OCI-LY3 (cell line): ENCODE measurements around the gene NBPF6.

ENCODE experiments used
- EZH2phosphoT487 ChIP-seq: fragments of 200-600 bp; shearing (Covaris generic); IDR thresholded peaks from 2 replicates; pipeline ENCODE4 v1.6.1; 2018; ENCODE audit warnings: antibody characterized with exemption, mixed run types, low read depth
- TF ChIP-seq, protein P1 (sequence below): fragments of 200-600, 300-600 bp; sonication (generic); IDR thresholded peaks from 2 replicates; pipeline ENCODE4 v1.5.1; 2014; ENCODE audit warnings: antibody characterized with exemption, low read length, low read depth

DNA sequence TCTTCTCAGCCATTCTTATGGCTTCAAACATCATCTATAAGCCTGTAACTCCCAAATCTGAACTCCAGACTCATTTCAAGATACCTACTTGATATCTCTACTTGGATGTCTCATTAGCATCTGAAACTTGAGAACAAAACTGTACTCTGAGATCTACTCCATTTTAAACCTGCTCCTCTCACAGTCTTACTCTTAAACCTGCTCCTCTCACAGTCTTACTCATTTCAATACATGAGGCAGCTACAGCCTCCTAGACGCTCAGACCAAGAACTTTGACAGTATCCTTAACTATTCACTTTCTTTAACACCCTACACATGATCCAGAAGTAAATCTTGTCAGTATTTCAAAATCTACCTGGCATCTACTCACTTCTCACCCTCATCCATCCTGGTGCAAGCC is 54.3 kb downstream of the NBPF6 start:
- TF ChIP-seq, protein P1, sequence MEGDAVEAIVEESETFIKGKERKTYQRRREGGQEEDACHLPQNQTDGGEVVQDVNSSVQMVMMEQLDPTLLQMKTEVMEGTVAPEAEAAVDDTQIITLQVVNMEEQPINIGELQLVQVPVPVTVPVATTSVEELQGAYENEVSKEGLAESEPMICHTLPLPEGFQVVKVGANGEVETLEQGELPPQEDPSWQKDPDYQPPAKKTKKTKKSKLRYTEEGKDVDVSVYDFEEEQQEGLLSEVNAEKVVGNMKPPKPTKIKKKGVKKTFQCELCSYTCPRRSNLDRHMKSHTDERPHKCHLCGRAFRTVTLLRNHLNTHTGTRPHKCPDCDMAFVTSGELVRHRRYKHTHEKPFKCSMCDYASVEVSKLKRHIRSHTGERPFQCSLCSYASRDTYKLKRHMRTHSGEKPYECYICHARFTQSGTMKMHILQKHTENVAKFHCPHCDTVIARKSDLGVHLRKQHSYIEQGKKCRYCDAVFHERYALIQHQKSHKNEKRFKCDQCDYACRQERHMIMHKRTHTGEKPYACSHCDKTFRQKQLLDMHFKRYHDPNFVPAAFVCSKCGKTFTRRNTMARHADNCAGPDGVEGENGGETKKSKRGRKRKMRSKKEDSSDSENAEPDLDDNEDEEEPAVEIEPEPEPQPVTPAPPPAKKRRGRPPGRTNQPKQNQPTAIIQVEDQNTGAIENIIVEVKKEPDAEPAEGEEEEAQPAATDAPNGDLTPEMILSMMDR = no peak
- TF ChIP-seq EZH2phosphoT487 = no peak
